Glutamatergic neuron (in vitro differentiated cells): ENCODE results near the gene CFAP65. TPM values are rescaled to one million over a fixed set of nuclear protein-coding genes. Genes with fewer than 3 reads are reported as not detected.

Source experiments
- DNase-seq: peaks from one replicate; pipeline ENCODE4 v3.0.0; 2022
- H3K27ac Mint-ChIP-seq: one replicate; pipeline ENCODE4 v1.8.0; 2020; ENCODE audit warnings: mild to moderate bottlenecking, mixed read lengths, inconsistent platforms; ENCODE audit not compliant: unreplicated experiment
- H3K27me3 Mint-ChIP-seq: one replicate; pipeline ENCODE4 v1.8.0; 2020; ENCODE audit warnings: mild to moderate bottlenecking, moderate library complexity, mixed read lengths, inconsistent platforms; ENCODE audit not compliant: unreplicated experiment
- H3K36me3 Mint-ChIP-seq: one replicate; pipeline ENCODE4 v1.8.0; 2020; ENCODE audit warnings: mild to moderate bottlenecking, mixed read lengths, inconsistent platforms; ENCODE audit not compliant: unreplicated experiment
- H3K4me1 Mint-ChIP-seq: one replicate; pipeline ENCODE4 v1.8.0; 2020; ENCODE audit warnings: mild to moderate bottlenecking, low read depth, mixed read lengths, inconsistent platforms; ENCODE audit not compliant: unreplicated experiment
- H3K4me3 Mint-ChIP-seq: one replicate; pipeline ENCODE4 v1.8.0; 2020; ENCODE audit warnings: mild to moderate bottlenecking, mixed read lengths, inconsistent platforms; ENCODE audit not compliant: unreplicated experiment
- H3K9me3 Mint-ChIP-seq: one replicate; pipeline ENCODE4 v1.8.0; 2020; ENCODE audit warnings: mild to moderate bottlenecking, moderate library complexity, mixed read lengths, inconsistent platforms; ENCODE audit not compliant: unreplicated experiment
- microRNA-seq: library from miRNA; unstranded; fragments of <30 nt; microRNA quantifications from one replicate; pipeline ENCODE4, GENCODE V29; 2020; ENCODE audit not compliant: unreplicated experiment
- total RNA-seq: library from RNA; stranded (reverse); fragmentation: NEBNext Ultra II Directional; extraction: Animal tissue kit (Norgen Biotek cat#: 25700); gene quantifications from one replicate; pipeline ENCODE4 v1.2.1, GENCODE V29; 2021; ENCODE audit not compliant: unreplicated experiment
- TF ChIP-seq, protein P1 (sequence below): fragments of 200-600 bp; sonication (generic); IDR thresholded peaks from one replicate; pipeline ENCODE4 v1.5.0; 2021; ENCODE audit not compliant: partially characterized antibody, unreplicated experiment

Gene CFAP65
- total RNA-seq, 1 donor from 2014 or later, result 1.1 TPM

DNA sequence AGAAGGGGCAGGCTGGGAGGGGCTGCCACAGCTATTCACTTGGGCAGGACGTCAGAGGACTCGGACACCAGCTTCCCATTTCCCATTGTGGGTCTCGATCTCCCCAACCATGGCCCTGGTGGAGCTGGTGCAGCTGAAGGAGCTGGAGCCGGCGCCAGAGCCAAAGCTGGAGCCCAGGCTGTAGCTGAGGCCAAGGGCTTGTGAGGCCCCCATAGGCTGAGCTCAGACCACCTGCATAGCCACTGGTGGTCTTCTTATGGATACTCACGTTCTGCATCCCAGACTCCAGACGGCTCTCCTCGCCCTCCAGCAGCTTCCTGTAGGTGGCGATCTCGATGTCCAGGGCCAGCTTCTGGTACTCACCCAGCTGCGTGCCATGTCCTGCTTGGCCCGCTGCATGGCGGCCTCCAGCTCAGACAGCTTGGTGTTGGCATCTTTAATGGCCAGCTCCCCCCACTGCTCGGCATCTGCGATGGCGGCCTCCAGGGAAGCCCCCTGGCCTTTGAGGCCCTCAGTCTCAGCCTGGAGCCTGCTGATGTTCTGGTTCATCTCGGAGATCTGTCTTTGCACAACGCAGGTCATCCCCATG lies 87.9 kb downstream of the CFAP65 start:
- TF ChIP-seq, protein P1, sequence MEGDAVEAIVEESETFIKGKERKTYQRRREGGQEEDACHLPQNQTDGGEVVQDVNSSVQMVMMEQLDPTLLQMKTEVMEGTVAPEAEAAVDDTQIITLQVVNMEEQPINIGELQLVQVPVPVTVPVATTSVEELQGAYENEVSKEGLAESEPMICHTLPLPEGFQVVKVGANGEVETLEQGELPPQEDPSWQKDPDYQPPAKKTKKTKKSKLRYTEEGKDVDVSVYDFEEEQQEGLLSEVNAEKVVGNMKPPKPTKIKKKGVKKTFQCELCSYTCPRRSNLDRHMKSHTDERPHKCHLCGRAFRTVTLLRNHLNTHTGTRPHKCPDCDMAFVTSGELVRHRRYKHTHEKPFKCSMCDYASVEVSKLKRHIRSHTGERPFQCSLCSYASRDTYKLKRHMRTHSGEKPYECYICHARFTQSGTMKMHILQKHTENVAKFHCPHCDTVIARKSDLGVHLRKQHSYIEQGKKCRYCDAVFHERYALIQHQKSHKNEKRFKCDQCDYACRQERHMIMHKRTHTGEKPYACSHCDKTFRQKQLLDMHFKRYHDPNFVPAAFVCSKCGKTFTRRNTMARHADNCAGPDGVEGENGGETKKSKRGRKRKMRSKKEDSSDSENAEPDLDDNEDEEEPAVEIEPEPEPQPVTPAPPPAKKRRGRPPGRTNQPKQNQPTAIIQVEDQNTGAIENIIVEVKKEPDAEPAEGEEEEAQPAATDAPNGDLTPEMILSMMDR, result no peak
- no peak for DNase-seq
- Mint-ChIP-seq H3K27me3 (peaks cover 13% of the 10 kb centered on the region), H3K4me1 (peaks cover 10% of the 10 kb centered on the region), H3K9me3 (peaks cover 6% of the 10 kb centered on the region), H3K27ac (no peak overlapping the region), H3K4me3 (no peak overlapping the region), H3K36me3 (peaks cover 9% of the 10 kb centered on the region)

Small RNA genes within 50 kb of the gene (microRNA-seq; reads per million reads assigned to microRNA genes)
- gene MIR3131 (9.8 reads per million, percentile 47 among the genes with 10 or more reads in this experiment), gene MIR375 (130,474 reads per million, percentile 100 among the genes with 10 or more reads in this experiment)

Other genes starting within 250 kb of the CFAP65 start
- not detected for gene PRKAG3, start 209.7 kb downstream of the CFAP65 start, total RNA-seq
- gene WNT6, start 181.7 kb downstream of the CFAP65 start, total RNA-seq, result 0.66 TPM
- gene WNT10A, start 160.7 kb downstream of the CFAP65 start, total RNA-seq, result 0.17 TPM
- gene CDK5R2, start 81.8 kb downstream of the CFAP65 start, total RNA-seq, result 46.1 TPM
- gene FEV, start 56.3 kb downstream of the CFAP65 start, total RNA-seq, result not detected
- gene CRYBA2, start 48.1 kb downstream of the CFAP65 start, total RNA-seq, result 0.49 TPM
- gene IHH, start 19.4 kb upstream of the CFAP65 start, total RNA-seq, result not detected
- gene NHEJ1, start 119.3 kb upstream of the CFAP65 start, total RNA-seq, result 24.8 TPM
- 1.1 TPM for gene SLC23A3, start 128.5 kb upstream of the CFAP65 start, total RNA-seq
- gene CNPPD1, start 135.4 kb upstream of the CFAP65 start, total RNA-seq, result 61.5 TPM
- gene RETREG2, start 136.8 kb upstream of the CFAP65 start, total RNA-seq, result 167 TPM
- gene ZFAND2B, start 165.3 kb upstream of the CFAP65 start, total RNA-seq, result 49.5 TPM
- 49.4 TPM for gene ABCB6, start 177.4 kb upstream of the CFAP65 start, total RNA-seq
- gene ATG9A, start 188.1 kb upstream of the CFAP65 start, total RNA-seq, result 80.4 TPM
- 95.8 TPM for gene ANKZF1, start 188.3 kb upstream of the CFAP65 start, total RNA-seq
- 6.2 TPM for gene GLB1L, start 203.9 kb upstream of the CFAP65 start, total RNA-seq
- 32.2 TPM for gene STK16, start 204.0 kb upstream of the CFAP65 start, total RNA-seq
- not detected for gene TUBA4B, start 211.7 kb upstream of the CFAP65 start, total RNA-seq
- gene TUBA4A, start 212.4 kb upstream of the CFAP65 start, total RNA-seq, result 27.5 TPM
- 124 TPM for gene DNAJB2, start 237.8 kb upstream of the CFAP65 start, total RNA-seq